Pancreas (tissue), 10 donors: ENCODE data around the gene FCGBP. TPM values are rescaled to one million over a fixed set of nuclear protein-coding genes. Genes with fewer than 3 reads are reported as not detected.

Experiments
- ATAC-seq, 4 donors: fragments of 200-7000 bp; cut with Tn5 transposase; one replicate each; pipeline versions ENCODE4 v1.8.0 to v1.9.1; 2020; ENCODE audit warnings: mild to moderate bottlenecking in 4 of 4, moderate library complexity in 4 of 4
- DNase-seq, 6 donors: peaks; one replicate each; pipeline ENCODE4 v3.0.0-alpha.2; 2020
- FAIRE-seq: peaks from 2 replicates; lab custom pipeline; 2012; peaks lifted over from hg19 to GRCh38; lab: Jason Lieb, UNC
- H3K27ac ChIP-seq, 4 donors: fragments of 200-600 bp; sonication (generic); 1 replicate in 3 of 4; 2 replicates in 1 of 4; pipeline versions ENCODE4 v1.5.0 to v1.8.0; 2020
- H3K27me3 ChIP-seq, 4 donors: fragments of 200-600 bp; one replicate each; pipeline ENCODE4 v1.8.0; 2021
- H3K36me3 ChIP-seq, 3 donors: fragments of 200-600 bp; sonication (generic) in 1 of 3; one replicate each; pipeline versions ENCODE4 v1.5.0 to v1.8.0; 2020 to 2021
- H3K4me1 ChIP-seq, 3 donors: fragments of 200-600 bp; one replicate each; pipeline ENCODE4 v1.8.0; 2021
- H3K4me3 ChIP-seq, 4 donors: fragments of 200-600 bp; sonication (generic) in 2 of 4; one replicate each; pipeline versions ENCODE4 v1.5.0 to v1.8.0; 2020 to 2021
- H3K9me3 ChIP-seq, 4 donors: fragments of 200-600 bp; one replicate each; pipeline ENCODE4 v1.8.0; 2021
- CTCF ChIP-seq, 4 donors: fragments of 200-600 bp; sonication (generic) in 3 of 4; IDR thresholded peaks; one replicate each; pipeline versions ENCODE4 v1.5.0 to v1.8.0; 2021; ENCODE audit warnings: antibody characterized with exemption in 4 of 4
- WGBS, 2 donors: extraction: QIAGEN DNeasy Blood & Tissue Kit; methylation state at CpG; one replicate each; pipeline ENCODE4 v1.1.7; 2013; 5-methylcytosine and 5-hydroxymethylcytosine counted together
- intact Hi-C, 3 donors: fragments of 100-400 bp; cut with DNase I; formaldehyde crosslinking; loops; one replicate each; pipeline versions ENCODE4 v1.11.1 to v1.14.2; 2022
- polyA plus RNA-seq, 2 donors: library from polyadenylated mRNA; stranded (reverse); fragments of 200-250 nt; gene quantifications; one replicate each; pipeline ENCODE4 v1.2.3, GENCODE V29; 2013
- total RNA-seq, 6 donors: library from RNA; stranded (reverse); fragmentation: NEBNext Ultra II Directional in 4 of 6; extraction: Animal tissue kit (Norgen Biotek cat#: 25700) in 4 of 6; gene quantifications; one replicate each; pipeline versions ENCODE4 v1.2.1 to v1.2.4, GENCODE V29; 2021 to 2023
- donor health status: healthy with polysubstance abuse.
- donor health status: DM: no; HTN: no; CAD: no; lungs with moderate emphysema.
- donor health status: DM: no; HTN: no; CAD: no.
- donor health status: control.
- donor health status: control.
- donor health status: Bipolar disorder and iron deficiency.
- donor health status: DM: yes; HTN: yes; CAD: no.
- donor health status: DM: no; HTN: no; CAD: no.
- donor health status: DM: no; HTN: no; CAD: no.
- donor health status: DM: yes; HTN: yes; CAD: no.

The FCGBP gene
- total and polyA plus RNA-seq, 8 donors, result 1.4 to 118 (median 23.6) TPM

- no peaks in the 10 kb centered on the region for H3K9me3 ChIP-seq
- H3K36me3 ChIP-seq, result no peaks in the 10 kb centered on the region
- no peak overlapping the region for H3K27ac ChIP-seq
- H3K4me1 ChIP-seq, result no peaks in the 10 kb centered on the region
- 89 to 99% methylated on average over 6 of the region's 6 CpGs for WGBS, 2 donors
- FAIRE-seq, result no peak
- ATAC-seq, result no peak
- intact Hi-C loops, result no loop called here
- DNase-seq, result no peak
- no peaks in the 10 kb centered on the region for H3K27me3 ChIP-seq
- H3K4me3 ChIP-seq, result no peak overlapping the region
- TF ChIP-seq CTCF (IDR thresholded peaks at IDR 0.05), result no peak
These were observed 14.5 kb downstream of the FCGBP start for GRCh38 chr19:39919976-39920375.

GRCh38 chr19:39918183-39918651, 16.2 kb downstream of the FCGBP start:
- WGBS, 2 donors, result 93 to 96% methylated on average over 20 of the region's 20 CpGs
- ATAC-seq, result no peak
- Histone ChIP-seq H3K4me1 (no peaks in the 10 kb centered on the region), H3K27ac (no peak overlapping the region), H3K9me3 (no peaks in the 10 kb centered on the region), H3K27me3 (no peaks in the 10 kb centered on the region), H3K4me3 (no peak overlapping the region), H3K36me3 (no peaks in the 10 kb centered on the region)
- no peak for TF ChIP-seq CTCF (IDR thresholded peaks at IDR 0.05)
- intact Hi-C loops, result no loop called here
- no peak for FAIRE-seq
- no peak for DNase-seq

GRCh38 chr19:39917561-39918182, 16.8 kb downstream of the FCGBP start:
- Histone ChIP-seq H3K27me3 (no peaks in the 10 kb centered on the region), H3K4me1 (no peaks in the 10 kb centered on the region), H3K4me3 (no peak overlapping the region), H3K27ac (no peak overlapping the region), H3K9me3 (no peaks in the 10 kb centered on the region), H3K36me3 (no peaks in the 10 kb centered on the region)
- ATAC-seq, result no peak
- no peak for TF ChIP-seq CTCF (IDR thresholded peaks at IDR 0.05)
- intact Hi-C loops, result no loop called here
- no peak for FAIRE-seq
- 86 to 90% methylated on average over 9 of the region's 9 CpGs for WGBS, 2 donors
- DNase-seq, result no peak

- intact Hi-C loops, result no loop called here
- 89 to 92% methylated on average over 5 of the region's 5 CpGs for WGBS, 2 donors
- no peaks in the 10 kb centered on the region for H3K9me3 ChIP-seq
- ATAC-seq, result peak in 1 of 4 donors; percentile 26
- no peaks in the 10 kb centered on the region for H3K4me1 ChIP-seq
- H3K36me3 ChIP-seq, result no peaks in the 10 kb centered on the region
- DNase-seq, result no peak
- TF ChIP-seq CTCF (IDR thresholded peaks at IDR 0.05), result no peak
- no peaks in the 10 kb centered on the region for H3K27me3 ChIP-seq
- no peak overlapping the region for H3K27ac ChIP-seq
- FAIRE-seq, result no peak
- H3K4me3 ChIP-seq, result no peak overlapping the region
These were observed 17.5 kb downstream of the FCGBP start for GRCh38 chr19:39916851-39917396.

- Histone ChIP-seq H3K36me3 (no peaks in the 10 kb centered on the region), H3K9me3 (no peaks in the 10 kb centered on the region), H3K4me3 (no peak overlapping the region), H3K27ac (no peak overlapping the region), H3K4me1 (no peaks in the 10 kb centered on the region), H3K27me3 (no peaks in the 10 kb centered on the region)
- intact Hi-C loops, result no loop called here
- FAIRE-seq (no peak), ATAC-seq (no peak), DNase-seq (no peak)
- WGBS, 2 donors, result 75% methylated on average over 5 of the region's 5 CpGs
- TF ChIP-seq CTCF (IDR thresholded peaks at IDR 0.05), result no peak
These were observed 18.2 kb downstream of the FCGBP start for GRCh38 chr19:39916236-39916635.
